NCI-H146 treated with DMSO at 0.1 percent for 48 hours (cell line): ENCODE results near the gene POU2F1.

Source experiments
- DNase-seq: peaks from one replicate; lab custom pipeline; 2025; ENCODE audit not compliant: unreplicated experiment; lab: John Stamatoyannopoulos, UW

The POU2F1 gene

GRCh38 chr1:167268347-167268787 lies 47.7 kb downstream of the POU2F1 start:
- peak; percentile 38 for DNase-seq

- DNase-seq = no peak
Observed at GRCh38 chr1:167270349-167271092, 49.8 kb downstream of the POU2F1 start.

- no peak for DNase-seq
Observed at GRCh38 chr1:167272369-167272957, 51.8 kb downstream of the POU2F1 start.

GRCh38 chr1:167273027-167273800 lies 52.5 kb downstream of the POU2F1 start:
- DNase-seq = no peak

- DNase-seq = no peak
Observed at GRCh38 chr1:167274061-167274460, 53.4 kb downstream of the POU2F1 start.

GRCh38 chr1:167276969-167277368 lies 56.3 kb downstream of the POU2F1 start:
- no peak for DNase-seq

- no peak for DNase-seq
Observed at GRCh38 chr1:167278497-167278896, 57.8 kb downstream of the POU2F1 start.

GRCh38 chr1:167280912-167281311 lies 60.2 kb downstream of the POU2F1 start:
- DNase-seq = no peak

GRCh38 chr1:167288390-167289074 lies 67.8 kb downstream of the POU2F1 start:
- DNase-seq = no peak

- DNase-seq = no peak
Observed at GRCh38 chr1:167289075-167289442, 68.4 kb downstream of the POU2F1 start.

- no peak for DNase-seq
Observed at GRCh38 chr1:167289966-167290365, 69.3 kb downstream of the POU2F1 start.

- DNase-seq = no peak
Observed at GRCh38 chr1:167291539-167292185, 71.0 kb downstream of the POU2F1 start.

- DNase-seq = no peak
Observed at GRCh38 chr1:167292216-167292615, 71.5 kb downstream of the POU2F1 start.

GRCh38 chr1:167293057-167293456 lies 72.4 kb downstream of the POU2F1 start:
- DNase-seq = no peak

- no peak for DNase-seq
Observed at GRCh38 chr1:167294528-167294927, 73.8 kb downstream of the POU2F1 start.

- no peak for DNase-seq
Observed at GRCh38 chr1:167297222-167298214, 76.8 kb downstream of the POU2F1 start.

GRCh38 chr1:167298325-167298724 lies 77.6 kb downstream of the POU2F1 start:
- DNase-seq = no peak

GRCh38 chr1:167301355-167301754 lies 80.7 kb downstream of the POU2F1 start:
- no peak for DNase-seq

- DNase-seq = no peak
Observed at GRCh38 chr1:167304165-167304564, 83.5 kb downstream of the POU2F1 start.
